Measurements from ENCODE around the gene SPATA31D4.

DNA sequence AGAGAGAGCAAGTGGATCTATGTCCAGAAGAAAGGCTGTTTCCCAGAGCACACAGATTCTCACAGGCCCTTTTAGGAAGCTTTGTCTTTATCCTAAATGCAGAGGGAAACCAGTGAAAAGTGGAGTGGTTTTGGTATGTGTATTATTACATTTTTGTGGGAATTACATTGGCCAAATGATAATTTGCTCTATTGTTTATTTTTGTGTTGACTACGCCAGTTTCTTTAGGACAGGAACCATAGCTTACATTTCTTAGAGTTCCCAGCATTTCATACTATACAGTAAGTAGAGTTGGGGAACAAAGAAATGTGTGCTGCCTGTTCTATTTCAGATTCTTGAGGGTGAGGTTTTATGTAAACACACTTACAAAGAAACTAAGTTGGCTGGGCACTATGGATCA is 29.4 kb upstream of the SPATA31D4 start:
- TF ChIP-seq, protein P1, sequence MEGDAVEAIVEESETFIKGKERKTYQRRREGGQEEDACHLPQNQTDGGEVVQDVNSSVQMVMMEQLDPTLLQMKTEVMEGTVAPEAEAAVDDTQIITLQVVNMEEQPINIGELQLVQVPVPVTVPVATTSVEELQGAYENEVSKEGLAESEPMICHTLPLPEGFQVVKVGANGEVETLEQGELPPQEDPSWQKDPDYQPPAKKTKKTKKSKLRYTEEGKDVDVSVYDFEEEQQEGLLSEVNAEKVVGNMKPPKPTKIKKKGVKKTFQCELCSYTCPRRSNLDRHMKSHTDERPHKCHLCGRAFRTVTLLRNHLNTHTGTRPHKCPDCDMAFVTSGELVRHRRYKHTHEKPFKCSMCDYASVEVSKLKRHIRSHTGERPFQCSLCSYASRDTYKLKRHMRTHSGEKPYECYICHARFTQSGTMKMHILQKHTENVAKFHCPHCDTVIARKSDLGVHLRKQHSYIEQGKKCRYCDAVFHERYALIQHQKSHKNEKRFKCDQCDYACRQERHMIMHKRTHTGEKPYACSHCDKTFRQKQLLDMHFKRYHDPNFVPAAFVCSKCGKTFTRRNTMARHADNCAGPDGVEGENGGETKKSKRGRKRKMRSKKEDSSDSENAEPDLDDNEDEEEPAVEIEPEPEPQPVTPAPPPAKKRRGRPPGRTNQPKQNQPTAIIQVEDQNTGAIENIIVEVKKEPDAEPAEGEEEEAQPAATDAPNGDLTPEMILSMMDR (IDR thresholded peaks at IDR 0.05 in 2 of 3, conservative IDR thresholded peaks at IDR 0.05 in 1 of 3; ENCODE audit: control insufficient read depth in 2 of 3, extremely low read depth in 1 of 3, insufficient read depth in 1 of 3, low read depth in 3 of 3, low read length in 3 of 3): no peak
- TF ChIP-seq RFX5 (IDR thresholded peaks at IDR 0.05; ENCODE audit: low read depth, low read length): no peak
- no peak for TF ChIP-seq ZNF274 (IDR thresholded peaks at IDR 0.05; ENCODE audit: insufficient read depth, insufficient read length)
- no peak for TF ChIP-seq BRCA1 (IDR thresholded peaks at IDR 0.05; ENCODE audit: low read depth, low read length)
